ENCODE measurements around the gene ADM. TPM values are rescaled to one million over a fixed set of nuclear protein-coding genes. Genes with fewer than 3 reads are reported as not detected.

Gene ADM
- total RNA-seq, 1 donor from 2014 or later: 28.8 TPM

GRCh38 chr11:10273738-10274137, 31.1 kb upstream of the ADM start:
- H3K4me1 Mint-ChIP-seq (ENCODE audit: unreplicated experiment): peaks cover 14% of the 10 kb centered on the region
- TF ChIP-seq, protein P1, sequence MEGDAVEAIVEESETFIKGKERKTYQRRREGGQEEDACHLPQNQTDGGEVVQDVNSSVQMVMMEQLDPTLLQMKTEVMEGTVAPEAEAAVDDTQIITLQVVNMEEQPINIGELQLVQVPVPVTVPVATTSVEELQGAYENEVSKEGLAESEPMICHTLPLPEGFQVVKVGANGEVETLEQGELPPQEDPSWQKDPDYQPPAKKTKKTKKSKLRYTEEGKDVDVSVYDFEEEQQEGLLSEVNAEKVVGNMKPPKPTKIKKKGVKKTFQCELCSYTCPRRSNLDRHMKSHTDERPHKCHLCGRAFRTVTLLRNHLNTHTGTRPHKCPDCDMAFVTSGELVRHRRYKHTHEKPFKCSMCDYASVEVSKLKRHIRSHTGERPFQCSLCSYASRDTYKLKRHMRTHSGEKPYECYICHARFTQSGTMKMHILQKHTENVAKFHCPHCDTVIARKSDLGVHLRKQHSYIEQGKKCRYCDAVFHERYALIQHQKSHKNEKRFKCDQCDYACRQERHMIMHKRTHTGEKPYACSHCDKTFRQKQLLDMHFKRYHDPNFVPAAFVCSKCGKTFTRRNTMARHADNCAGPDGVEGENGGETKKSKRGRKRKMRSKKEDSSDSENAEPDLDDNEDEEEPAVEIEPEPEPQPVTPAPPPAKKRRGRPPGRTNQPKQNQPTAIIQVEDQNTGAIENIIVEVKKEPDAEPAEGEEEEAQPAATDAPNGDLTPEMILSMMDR (conservative IDR thresholded peaks at IDR 0.05): no peak
- H3K27me3 Mint-ChIP-seq: no peaks in the 10 kb centered on the region
- no peak for DNase-seq (ENCODE audit: extremely low spot score, unreplicated experiment)
- H3K36me3 Mint-ChIP-seq: no peaks in the 10 kb centered on the region
- H3K27ac Mint-ChIP-seq: no peak overlapping the region
- no peak overlapping the region for H3K4me3 Mint-ChIP-seq
- H3K9me3 Mint-ChIP-seq: no peaks in the 10 kb centered on the region

DNA sequence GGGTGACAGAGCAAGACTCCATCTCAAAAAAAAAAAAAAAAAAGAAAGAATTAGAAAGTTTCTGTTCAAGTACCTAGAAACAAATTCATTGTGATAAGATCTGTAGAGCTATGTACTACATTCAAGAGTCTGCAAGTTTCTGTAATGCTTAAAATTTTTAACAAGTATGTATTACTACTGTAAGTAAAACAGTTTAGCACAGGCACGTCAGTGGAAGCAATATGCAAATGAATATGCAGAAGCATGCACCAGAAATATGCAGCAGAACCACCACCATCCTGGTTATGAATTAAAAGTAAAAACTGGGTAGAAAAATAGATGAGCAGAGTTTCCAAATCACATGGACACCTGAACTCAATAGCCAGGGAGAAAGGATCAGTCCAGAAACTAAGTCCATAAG, 30.1 kb upstream of the ADM start:
- Mint-ChIP-seq H3K27ac (no peak overlapping the region), H3K36me3 (no peaks in the 10 kb centered on the region)

DNA sequence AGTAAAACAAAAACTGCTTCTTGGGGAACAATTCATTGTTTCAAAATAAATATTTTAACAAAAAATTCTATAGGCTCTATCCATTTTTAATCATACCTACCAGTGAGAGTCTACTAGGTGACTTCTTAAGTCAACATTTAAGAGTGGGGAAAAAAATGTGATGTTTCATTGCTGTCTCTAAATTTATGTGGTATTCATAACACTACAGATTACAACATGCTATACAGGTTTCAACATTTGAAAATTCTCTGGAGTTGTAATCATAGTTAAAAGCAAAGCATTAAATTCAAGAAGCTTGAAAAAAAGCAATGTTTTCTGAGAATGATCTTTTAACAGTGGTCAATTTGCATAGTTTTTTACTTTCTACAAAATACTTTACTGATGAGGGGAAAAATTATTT, 29.2 kb upstream of the ADM start:
- Mint-ChIP-seq H3K36me3 (peaks cover 4% of the 10 kb centered on the region), H3K27me3 (no peaks in the 10 kb centered on the region), H3K9me3 (peaks cover 4% of the 10 kb centered on the region)

More for the DNA sequence above, 30.1 kb upstream of the ADM start:
- peaks cover 14% of the 10 kb centered on the region for H3K4me1 Mint-ChIP-seq (ENCODE audit: unreplicated experiment)
- H3K4me3 Mint-ChIP-seq: no peak overlapping the region
- H3K9me3 Mint-ChIP-seq: no peaks in the 10 kb centered on the region
- H3K27me3 Mint-ChIP-seq: no peaks in the 10 kb centered on the region
- DNase-seq (ENCODE audit: extremely low spot score, unreplicated experiment): no peak
- TF ChIP-seq, protein P1 (conservative IDR thresholded peaks at IDR 0.05): no peak

GRCh38 chr11:10282117-10282516, 22.8 kb upstream of the ADM start:
- no peak for DNase-seq (ENCODE audit: extremely low spot score, unreplicated experiment)
- Mint-ChIP-seq H3K27ac (no peak overlapping the region), H3K9me3 (peaks cover 4% of the 10 kb centered on the region), H3K27me3 (no peaks in the 10 kb centered on the region), H3K4me3 (no peak overlapping the region), H3K36me3 (peaks cover 4% of the 10 kb centered on the region), H3K4me1 (ENCODE audit: unreplicated experiment) (peaks cover 10% of the 10 kb centered on the region)
- TF ChIP-seq, protein P1 (conservative IDR thresholded peaks at IDR 0.05): no peak

More for the DNA sequence above, 29.2 kb upstream of the ADM start:
- Mint-ChIP-seq H3K4me1 (ENCODE audit: unreplicated experiment) (peaks cover 17% of the 10 kb centered on the region), H3K27ac (no peak overlapping the region), H3K4me3 (no peak overlapping the region)
- TF ChIP-seq, protein P1 (conservative IDR thresholded peaks at IDR 0.05): no peak
- no peak for DNase-seq (ENCODE audit: extremely low spot score, unreplicated experiment)

- Mint-ChIP-seq H3K4me3 (no peak overlapping the region), H3K27ac (no peak overlapping the region), H3K9me3 (peaks cover 4% of the 10 kb centered on the region), H3K4me1 (ENCODE audit: unreplicated experiment) (peaks cover 4% of the 10 kb centered on the region), H3K27me3 (no peaks in the 10 kb centered on the region), H3K36me3 (peaks cover 4% of the 10 kb centered on the region)
- TF ChIP-seq, protein P1 (conservative IDR thresholded peaks at IDR 0.05): no peak
- no peak for DNase-seq (ENCODE audit: extremely low spot score, unreplicated experiment)
These were observed 20.9 kb upstream of the ADM start for GRCh38 chr11:10283991-10284390.
